Measurements from ENCODE around the gene REXO2.

The REXO2 gene

DNA sequence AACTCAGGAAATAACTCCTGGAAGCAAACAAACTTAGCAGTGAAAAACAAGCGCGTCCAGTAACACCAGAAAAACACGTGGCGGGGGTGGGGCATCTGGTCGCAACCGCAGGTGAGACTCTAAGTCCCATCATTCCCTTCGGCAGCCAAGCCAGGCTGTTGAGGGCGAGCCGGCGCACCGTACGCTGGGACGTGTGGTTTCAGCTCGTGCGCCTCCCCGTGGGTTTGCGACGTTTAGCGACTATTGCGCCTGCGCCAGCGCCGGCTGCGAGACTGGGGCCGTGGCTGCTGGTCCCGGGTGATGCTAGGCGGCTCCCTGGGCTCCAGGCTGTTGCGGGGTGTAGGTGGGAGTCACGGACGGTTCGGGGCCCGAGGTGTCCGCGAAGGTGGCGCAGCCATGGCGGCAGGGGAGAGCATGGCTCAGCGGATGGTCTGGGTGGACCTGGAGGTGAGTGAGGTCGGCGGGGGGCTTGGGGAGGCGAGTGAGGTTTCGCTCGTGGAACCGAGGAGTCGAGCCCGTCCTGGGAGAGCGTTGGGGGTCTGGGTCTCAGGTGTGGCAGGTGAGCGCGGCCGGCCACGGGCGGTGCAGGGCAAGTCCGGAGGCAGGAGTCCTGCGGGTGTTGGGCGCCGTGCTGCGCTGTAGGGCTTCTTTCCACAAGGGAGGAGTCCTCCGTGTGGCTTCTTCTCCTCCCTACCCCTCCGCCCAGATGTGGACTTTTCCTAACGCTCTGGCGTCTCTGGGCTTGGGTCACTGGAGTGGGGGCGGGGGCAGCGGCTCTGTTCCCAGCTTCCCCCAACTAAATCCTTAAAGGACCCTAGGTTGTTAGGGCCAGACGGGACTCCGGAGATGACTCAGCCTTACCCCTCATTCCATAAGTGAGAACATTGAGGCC is at the start of gene REXO2:
TSS of gene REXO2 (plus strand) at position 239 of the 892 bp plus-strand sequence. CDS start at position 301, 62 bp downstream.
- Mint-ChIP-seq H3K9me3 (no peaks in the 10 kb centered on the region), H3K4me1 (ENCODE audit: low read depth) (peaks cover 41% of the 10 kb centered on the region), H3K27ac (peak within 1 kb of the TSS; percentile 89), H3K36me3 (ENCODE audit: low read depth) (peaks cover 17% of the 10 kb centered on the region), H3K4me3 (peak within 1 kb of the TSS; percentile 94), H3K27me3 (ENCODE audit: low read depth) (no peaks in the 10 kb centered on the region)

DNA sequence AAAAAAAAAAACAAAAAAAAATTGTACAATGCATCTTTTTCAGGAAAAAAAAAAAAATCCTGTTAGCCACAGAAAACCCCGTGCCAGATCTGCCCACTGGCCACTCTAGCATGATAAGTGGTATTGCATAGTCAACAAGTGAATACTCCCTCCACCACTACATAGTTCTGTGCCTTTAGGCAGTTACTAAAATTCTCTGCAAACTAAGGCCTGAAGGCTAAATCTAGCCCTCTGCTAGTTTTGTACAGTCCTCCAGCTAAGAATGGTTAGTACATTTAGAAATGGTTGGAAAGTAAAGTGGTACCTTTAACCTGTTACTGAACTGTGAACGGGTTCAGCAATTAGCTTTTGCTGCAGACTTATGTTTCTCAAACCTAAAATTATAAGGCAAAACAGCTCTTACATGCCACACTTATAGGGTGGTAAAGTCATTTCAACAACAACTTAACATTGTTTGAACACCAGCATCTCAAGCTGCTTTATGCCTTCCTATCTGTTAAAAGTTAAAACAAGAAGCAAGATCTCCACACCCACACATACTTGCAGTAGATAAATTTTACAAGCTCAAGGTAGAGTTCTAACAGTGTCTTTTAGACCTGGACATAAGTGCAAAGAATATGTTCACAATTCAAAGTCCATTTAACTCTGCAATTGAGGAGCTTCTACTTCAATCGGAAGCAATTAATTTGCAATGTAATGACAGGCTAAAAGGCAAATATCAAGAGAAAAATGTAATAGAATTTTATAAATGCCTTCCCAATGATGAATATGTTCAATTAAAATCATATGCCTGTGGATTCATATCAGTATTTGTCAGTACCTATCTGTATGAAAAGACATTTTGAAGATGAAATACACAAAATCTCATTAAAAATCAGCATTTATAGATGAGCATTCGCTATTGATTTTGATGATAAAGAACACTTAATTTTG is 46.3 kb upstream of the REXO2 start:
- H3K27me3 Mint-ChIP-seq (ENCODE audit: low read depth), result peaks cover 13% of the 10 kb centered on the region

DNA sequence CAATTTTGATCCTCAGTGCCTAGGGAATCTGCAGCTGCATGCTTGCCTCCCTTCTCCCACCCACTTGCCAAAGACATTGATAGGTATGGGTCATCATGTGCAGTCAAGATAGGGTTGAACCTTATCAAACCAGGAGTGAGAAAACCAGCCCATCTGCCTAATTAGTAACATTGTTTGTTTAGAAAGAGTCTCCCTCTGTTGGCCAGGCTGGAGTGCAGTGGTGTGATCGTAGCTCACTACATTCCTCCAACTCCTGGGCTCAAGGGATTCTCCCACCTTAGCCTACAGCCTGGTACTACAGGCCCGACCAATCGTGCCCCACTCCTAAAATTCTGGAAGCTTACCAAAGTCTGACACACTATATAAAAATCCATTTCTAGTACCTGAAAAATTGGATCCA is 43.5 kb upstream of the REXO2 start:
- Mint-ChIP-seq H3K27me3 (ENCODE audit: low read depth) (peaks cover 13% of the 10 kb centered on the region), H3K36me3 (ENCODE audit: low read depth) (peaks cover 10% of the 10 kb centered on the region), H3K4me1 (ENCODE audit: low read depth) (peaks cover 22% of the 10 kb centered on the region), H3K4me3 (no peak overlapping the region), H3K27ac (no peak overlapping the region), H3K9me3 (no peaks in the 10 kb centered on the region)

More for the DNA sequence above, 46.3 kb upstream of the REXO2 start:
- no peak overlapping the region for H3K27ac Mint-ChIP-seq
- H3K9me3 Mint-ChIP-seq, result no peaks in the 10 kb centered on the region
- H3K4me3 Mint-ChIP-seq, result no peak overlapping the region
- H3K4me1 Mint-ChIP-seq (ENCODE audit: low read depth), result peaks cover 10% of the 10 kb centered on the region
- peaks cover 3% of the 10 kb centered on the region for H3K36me3 Mint-ChIP-seq (ENCODE audit: low read depth)

DNA sequence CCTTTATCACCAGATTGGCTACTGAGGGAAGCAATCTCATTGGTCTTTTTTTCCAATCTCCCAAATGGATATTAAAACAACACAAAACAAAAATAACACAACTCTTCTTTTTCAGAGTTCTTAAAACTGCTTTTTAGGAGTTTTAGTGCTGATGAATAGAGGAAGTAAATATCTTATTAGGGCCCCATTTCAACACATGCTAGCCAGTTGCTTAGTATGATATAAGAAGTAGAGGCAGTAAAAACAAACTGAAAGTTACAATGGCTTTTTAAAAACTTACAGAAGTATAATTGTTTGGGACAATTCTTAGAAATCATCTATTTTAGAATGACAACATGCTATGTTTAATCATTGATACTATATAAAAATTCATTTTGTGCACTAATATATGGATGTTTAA is 42.4 kb upstream of the REXO2 start:
- H3K9me3 Mint-ChIP-seq, result no peaks in the 10 kb centered on the region

DNA sequence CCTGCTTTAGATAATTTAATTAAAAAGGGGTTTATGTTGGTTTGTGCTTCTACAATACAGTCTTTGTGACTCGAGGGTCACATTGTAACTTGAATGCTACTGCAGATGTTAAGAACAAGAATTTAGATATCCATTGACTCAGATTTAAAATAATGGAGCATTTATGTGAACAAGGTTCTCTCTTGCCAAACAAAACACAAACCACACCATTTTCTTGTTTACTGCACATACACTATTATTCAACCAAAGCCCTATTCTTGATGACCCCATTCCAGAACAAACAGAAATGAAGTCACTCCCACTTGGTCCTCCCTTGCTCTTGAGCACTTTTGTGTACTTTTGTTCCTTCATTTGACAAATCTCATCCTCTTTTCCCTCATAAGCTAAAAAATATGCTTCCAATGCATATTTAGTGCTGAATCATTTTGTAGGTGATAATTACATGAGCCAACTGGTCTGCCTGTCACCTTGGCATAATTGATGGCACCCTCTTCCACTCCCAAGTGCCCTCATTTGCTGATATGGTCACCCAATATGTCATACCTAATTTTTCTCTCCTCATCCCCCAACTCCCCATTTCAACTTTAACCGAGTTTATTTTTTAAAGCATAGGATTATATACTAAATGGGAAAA is 41.8 kb upstream of the REXO2 start:
- H3K27me3 Mint-ChIP-seq (ENCODE audit: low read depth), result peaks cover 12% of the 10 kb centered on the region
- H3K27ac Mint-ChIP-seq, result no peak overlapping the region
- no peaks in the 10 kb centered on the region for H3K9me3 Mint-ChIP-seq
- H3K4me3 Mint-ChIP-seq, result no peak overlapping the region
- H3K4me1 Mint-ChIP-seq (ENCODE audit: low read depth), result peaks cover 26% of the 10 kb centered on the region
- H3K36me3 Mint-ChIP-seq (ENCODE audit: low read depth), result peaks cover 14% of the 10 kb centered on the region

More for the DNA sequence above, 42.4 kb upstream of the REXO2 start:
- Mint-ChIP-seq H3K4me1 (ENCODE audit: low read depth) (peaks cover 23% of the 10 kb centered on the region), H3K4me3 (no peak overlapping the region), H3K27ac (no peak overlapping the region), H3K27me3 (ENCODE audit: low read depth) (peaks cover 13% of the 10 kb centered on the region), H3K36me3 (ENCODE audit: low read depth) (peaks cover 12% of the 10 kb centered on the region)

DNA sequence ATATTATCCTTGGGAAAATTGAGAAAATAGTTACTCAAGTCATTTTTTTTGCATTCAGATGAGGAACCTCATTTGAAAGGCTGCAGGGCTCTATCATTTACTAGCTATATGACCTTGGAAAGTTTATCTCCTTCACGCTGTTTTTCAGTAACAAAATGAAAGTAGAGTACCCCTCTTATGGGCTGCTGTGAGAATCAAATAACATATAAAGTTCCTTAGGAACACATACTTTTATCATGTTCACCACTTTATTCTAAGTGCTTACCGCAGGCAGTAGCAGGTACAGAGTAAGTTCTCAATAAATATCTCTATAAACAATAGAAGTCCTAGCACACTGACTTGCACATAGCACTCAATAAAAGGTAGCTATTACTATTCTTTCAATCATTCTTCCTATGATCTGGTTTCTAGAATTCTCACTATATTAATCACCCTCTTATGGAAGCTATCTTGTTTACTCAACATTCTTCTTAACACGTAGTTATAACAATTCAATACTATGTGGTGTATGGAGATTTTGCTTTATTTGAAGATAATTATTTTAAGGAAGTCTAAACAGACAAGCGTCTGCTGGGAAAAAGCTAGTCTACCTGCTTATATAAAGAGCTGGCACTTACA is 40.9 kb upstream of the REXO2 start:
- Mint-ChIP-seq H3K27me3 (ENCODE audit: low read depth) (peaks cover 4% of the 10 kb centered on the region), H3K36me3 (ENCODE audit: low read depth) (peaks cover 19% of the 10 kb centered on the region), H3K4me1 (ENCODE audit: low read depth) (peaks cover 29% of the 10 kb centered on the region), H3K9me3 (no peaks in the 10 kb centered on the region), H3K4me3 (peak overlapping the region; percentile 19), H3K27ac (no peak overlapping the region)

DNA sequence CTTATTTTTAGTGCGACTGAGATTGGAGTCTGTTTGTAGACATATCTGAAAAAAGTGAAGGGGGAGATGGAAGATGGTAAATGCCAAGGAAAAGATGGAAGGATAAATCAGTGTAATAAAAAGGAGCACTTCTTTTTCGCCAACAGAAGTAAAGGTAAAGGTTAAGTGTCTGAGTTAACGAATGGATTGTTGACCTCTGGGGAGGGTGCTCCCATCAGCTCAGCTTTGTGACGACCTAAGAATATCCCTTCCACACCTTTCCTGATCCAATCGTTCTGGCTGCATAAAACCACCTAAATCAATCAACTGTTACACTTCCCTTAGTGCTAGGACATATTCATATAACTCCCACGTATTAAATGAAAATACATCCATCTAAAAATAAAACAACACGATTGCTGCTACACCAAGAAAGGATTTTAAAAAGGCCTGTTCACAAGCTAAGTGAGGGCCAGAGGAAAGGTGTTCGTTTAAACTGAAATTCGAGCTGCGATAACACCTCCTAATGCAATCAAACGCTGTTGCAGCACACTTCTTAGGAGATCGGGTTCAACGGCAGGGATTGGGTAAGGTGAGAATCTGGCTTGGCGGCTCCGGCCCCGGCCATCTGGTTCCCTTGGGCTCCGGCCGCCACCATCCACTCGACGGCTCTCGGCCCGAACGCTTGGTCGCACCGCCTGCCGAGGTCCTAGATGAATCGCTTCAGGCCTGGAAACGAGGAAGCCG is 39.6 kb upstream of the REXO2 start:
- H3K27me3 Mint-ChIP-seq (ENCODE audit: low read depth), result peaks cover 4% of the 10 kb centered on the region
- H3K4me3 Mint-ChIP-seq, result peak overlapping the region; percentile 90
- peak overlapping the region; percentile 94 for H3K27ac Mint-ChIP-seq
- peaks cover 34% of the 10 kb centered on the region for H3K4me1 Mint-ChIP-seq (ENCODE audit: low read depth)
- no peaks in the 10 kb centered on the region for H3K9me3 Mint-ChIP-seq
- H3K36me3 Mint-ChIP-seq (ENCODE audit: low read depth), result peaks cover 24% of the 10 kb centered on the region

DNA sequence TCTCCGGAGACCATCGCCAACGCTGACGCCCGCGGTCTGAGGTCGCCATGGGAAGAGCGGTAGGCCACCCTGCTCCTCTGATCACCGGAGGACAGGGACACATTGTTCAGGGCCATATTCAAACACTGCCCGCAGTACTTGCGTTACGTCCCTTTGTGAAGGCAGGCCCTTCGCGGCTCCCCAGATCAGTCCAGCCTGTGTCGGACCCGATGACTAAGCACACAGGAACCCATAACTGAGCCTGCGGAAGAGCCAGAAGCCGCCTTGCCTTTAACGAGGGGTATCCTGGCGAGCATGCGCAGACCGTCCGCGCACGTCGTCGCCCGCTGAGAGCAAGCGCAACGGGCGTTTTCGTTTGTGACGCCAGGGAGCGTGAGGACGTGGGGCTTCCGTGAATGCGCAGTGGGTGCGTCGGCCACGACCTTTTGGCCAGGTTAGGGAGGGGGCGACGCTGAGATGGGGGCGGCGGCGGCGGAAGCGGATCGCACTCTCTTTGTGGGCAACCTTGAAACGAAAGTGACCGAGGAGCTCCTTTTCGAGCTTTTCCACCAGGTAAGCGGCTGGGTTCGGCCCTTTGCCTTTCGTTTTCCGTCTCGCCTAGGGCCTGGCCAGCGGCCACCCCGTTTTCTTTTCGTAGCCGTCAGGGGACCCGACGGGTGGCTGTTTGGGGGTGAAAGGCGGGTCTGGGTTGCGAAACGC is 38.9 kb upstream of the REXO2 start, which contains the start of the genes C11orf71 and RBM7:
TSS of gene C11orf71 (minus strand) at position 296 of the 699 bp plus-strand sequence. CDS start at position 116, 180 bp downstream.
TSS of gene RBM7 (plus strand) at position 451 of the 699 bp plus-strand sequence. CDS start at position 457, 6 bp downstream.
- H3K36me3 Mint-ChIP-seq (ENCODE audit: low read depth), result peaks cover 29% of the 10 kb centered on the region
- H3K9me3 Mint-ChIP-seq, result no peaks in the 10 kb centered on the region
- peaks cover 37% of the 10 kb centered on the region for H3K4me1 Mint-ChIP-seq (ENCODE audit: low read depth)

DNA sequence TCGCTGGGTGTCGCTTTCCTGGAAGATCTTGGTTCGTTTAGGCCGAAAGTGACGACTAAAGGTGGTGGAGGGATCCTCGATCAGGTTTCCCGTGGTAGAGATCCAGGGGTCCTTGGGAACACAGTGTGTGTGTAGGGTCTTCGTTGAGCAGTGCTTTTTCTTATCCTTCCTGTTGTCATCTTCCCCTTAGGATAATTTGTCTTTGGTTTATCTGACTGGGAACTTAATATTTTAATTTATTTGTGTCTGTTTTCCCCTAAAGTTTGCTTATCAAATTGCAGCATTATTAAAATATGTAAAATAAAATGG is 38.4 kb upstream of the REXO2 start:
- Mint-ChIP-seq H3K9me3 (no peaks in the 10 kb centered on the region), H3K27ac (peak overlapping the region; percentile 94), H3K27me3 (ENCODE audit: low read depth) (no peaks in the 10 kb centered on the region), H3K4me3 (peak overlapping the region; percentile 90), H3K36me3 (ENCODE audit: low read depth) (peaks cover 34% of the 10 kb centered on the region), H3K4me1 (ENCODE audit: low read depth) (peaks cover 36% of the 10 kb centered on the region)

More for the DNA sequence above, 38.9 kb upstream of the REXO2 start, which contains the start of the genes C11orf71 and RBM7:
- Mint-ChIP-seq H3K4me3 (peak within 1 kb of the TSS; percentile 90), H3K27ac (peak within 1 kb of the TSS; percentile 94), H3K27me3 (ENCODE audit: low read depth) (peaks cover 4% of the 10 kb centered on the region)

DNA sequence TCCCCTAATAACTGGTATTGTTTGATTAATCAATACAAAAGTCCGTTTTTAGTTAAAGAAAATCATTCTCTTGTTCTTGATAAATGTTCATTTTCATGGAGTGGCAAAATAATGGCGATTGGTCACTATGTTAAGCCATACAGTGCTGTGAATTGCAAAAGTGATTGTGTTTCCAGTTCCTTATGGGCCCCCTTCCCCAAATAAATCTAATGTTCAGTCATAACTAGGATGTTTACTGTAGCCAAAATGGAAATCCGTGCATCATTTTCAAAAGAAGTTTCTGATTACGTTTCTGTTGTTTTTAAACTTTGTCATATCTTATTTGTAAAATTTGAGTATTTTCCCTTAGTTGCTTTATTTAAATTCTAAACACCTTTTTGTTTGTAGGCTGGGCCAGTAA is 38.0 kb upstream of the REXO2 start:
- Mint-ChIP-seq H3K9me3 (no peaks in the 10 kb centered on the region), H3K4me3 (peak overlapping the region; percentile 90), H3K27me3 (ENCODE audit: low read depth) (no peaks in the 10 kb centered on the region), H3K4me1 (ENCODE audit: low read depth) (peaks cover 37% of the 10 kb centered on the region), H3K27ac (peak overlapping the region; percentile 94), H3K36me3 (ENCODE audit: low read depth) (peaks cover 39% of the 10 kb centered on the region)

DNA sequence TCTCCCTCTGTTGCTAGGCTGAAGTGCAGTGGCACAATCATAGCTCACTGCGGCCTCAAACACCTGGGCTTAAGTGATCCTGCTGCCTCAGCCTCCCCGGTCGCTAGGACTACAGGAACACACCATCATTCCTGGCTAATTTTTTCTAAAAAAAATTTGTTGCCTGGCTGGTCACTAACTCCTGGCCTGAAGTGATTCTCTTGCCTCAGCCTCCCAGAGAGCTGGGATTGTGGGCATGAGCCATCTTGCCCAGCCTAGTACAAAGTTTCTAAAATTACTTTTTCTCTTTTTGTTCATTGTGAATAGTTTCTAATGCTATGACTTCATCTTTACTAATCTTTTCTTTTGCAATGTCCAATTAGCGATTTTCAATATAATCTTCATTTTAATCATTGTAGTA is 26.3 kb upstream of the REXO2 start:
- Mint-ChIP-seq H3K4me1 (ENCODE audit: low read depth) (no peaks in the 10 kb centered on the region), H3K9me3 (no peaks in the 10 kb centered on the region), H3K36me3 (ENCODE audit: low read depth) (peaks cover 23% of the 10 kb centered on the region), H3K27ac (no peak overlapping the region), H3K27me3 (ENCODE audit: low read depth) (no peaks in the 10 kb centered on the region), H3K4me3 (no peak overlapping the region)

DNA sequence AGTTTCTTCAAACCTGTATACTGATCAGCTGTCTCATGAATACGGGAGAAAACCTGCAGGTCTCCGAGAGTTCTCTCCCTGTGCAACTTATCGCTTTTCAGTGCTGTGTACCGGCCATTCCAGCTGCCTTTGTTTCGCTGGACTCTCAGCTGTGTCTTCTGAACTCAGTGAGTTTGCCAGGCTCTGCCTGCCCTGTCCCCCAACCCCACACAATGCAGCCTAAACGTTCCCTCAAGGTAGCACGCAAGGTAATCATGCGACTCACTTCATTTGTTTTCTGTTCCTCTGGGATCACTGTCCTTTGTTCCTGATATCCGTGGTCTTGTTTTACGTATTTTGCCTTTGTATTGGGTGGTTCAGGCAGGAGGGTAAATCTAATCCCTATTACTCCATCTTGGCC is 25.3 kb upstream of the REXO2 start:
- Mint-ChIP-seq H3K4me1 (ENCODE audit: low read depth) (no peaks in the 10 kb centered on the region), H3K9me3 (no peaks in the 10 kb centered on the region), H3K36me3 (ENCODE audit: low read depth) (peaks cover 23% of the 10 kb centered on the region), H3K27me3 (ENCODE audit: low read depth) (no peaks in the 10 kb centered on the region), H3K27ac (no peak overlapping the region), H3K4me3 (no peak overlapping the region)

DNA sequence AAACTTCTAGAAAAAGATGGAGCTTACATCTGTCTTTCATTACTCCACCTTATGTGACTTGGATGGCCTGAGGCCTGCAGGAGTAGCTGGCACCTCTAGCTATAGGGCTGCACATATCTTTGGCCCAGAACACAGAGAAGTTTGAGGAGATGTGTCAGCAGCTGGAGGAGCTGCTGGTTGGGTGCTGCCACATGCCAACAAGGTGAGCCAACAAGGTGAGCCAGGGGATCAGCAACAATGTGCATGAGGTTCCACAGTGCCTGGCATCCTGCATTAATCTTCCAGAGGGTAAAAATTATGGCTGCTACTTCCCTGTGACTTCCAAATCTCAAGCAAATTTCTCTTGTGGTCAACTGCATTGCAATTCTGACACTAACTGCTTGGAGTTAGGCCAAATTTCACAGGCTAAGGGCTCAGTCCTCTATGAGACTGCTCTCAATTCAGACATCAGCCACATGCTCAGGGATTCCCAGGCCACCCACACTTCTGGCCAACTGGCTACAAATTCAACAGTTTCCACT is 22.8 kb upstream of the REXO2 start:
- Mint-ChIP-seq H3K4me1 (ENCODE audit: low read depth) (no peaks in the 10 kb centered on the region), H3K9me3 (no peaks in the 10 kb centered on the region), H3K4me3 (no peak overlapping the region), H3K27me3 (ENCODE audit: low read depth) (no peaks in the 10 kb centered on the region), H3K36me3 (ENCODE audit: low read depth) (peaks cover 12% of the 10 kb centered on the region), H3K27ac (no peak overlapping the region)

All from T-helper 1 cell treated with Interleukin-12 subunit alpha and Interleukin-12 subunit beta and Interleukin-4 antibody, amounts not matched to agents 30 μg/mL and 1 μg/mL, for 36 hours (primary cell).